Muscle of back (tissue), 11 donors: ENCODE data around the gene FNTB. TPM values are rescaled to one million over a fixed set of nuclear protein-coding genes. Genes with fewer than 3 reads are reported as not detected.

Source experiments
- DNase-seq, 3 donors: peaks; one replicate each; pipeline versions ENCODE4 v3.0.0 to v3.0.0-alpha.2; 2013
- polyA plus RNA-seq, 10 donors: library from polyadenylated mRNA; unstranded; fragments of 120-200 nt; gene quantifications; one replicate each; pipeline ENCODE4 v1.2.1, GENCODE V29; 2013; ENCODE audit not compliant: insufficient read length in 10 of 10

FNTB gene
- polyA plus RNA-seq, 10 donors: 15.2 to 26.5 (median 19.6) TPM

DNA sequence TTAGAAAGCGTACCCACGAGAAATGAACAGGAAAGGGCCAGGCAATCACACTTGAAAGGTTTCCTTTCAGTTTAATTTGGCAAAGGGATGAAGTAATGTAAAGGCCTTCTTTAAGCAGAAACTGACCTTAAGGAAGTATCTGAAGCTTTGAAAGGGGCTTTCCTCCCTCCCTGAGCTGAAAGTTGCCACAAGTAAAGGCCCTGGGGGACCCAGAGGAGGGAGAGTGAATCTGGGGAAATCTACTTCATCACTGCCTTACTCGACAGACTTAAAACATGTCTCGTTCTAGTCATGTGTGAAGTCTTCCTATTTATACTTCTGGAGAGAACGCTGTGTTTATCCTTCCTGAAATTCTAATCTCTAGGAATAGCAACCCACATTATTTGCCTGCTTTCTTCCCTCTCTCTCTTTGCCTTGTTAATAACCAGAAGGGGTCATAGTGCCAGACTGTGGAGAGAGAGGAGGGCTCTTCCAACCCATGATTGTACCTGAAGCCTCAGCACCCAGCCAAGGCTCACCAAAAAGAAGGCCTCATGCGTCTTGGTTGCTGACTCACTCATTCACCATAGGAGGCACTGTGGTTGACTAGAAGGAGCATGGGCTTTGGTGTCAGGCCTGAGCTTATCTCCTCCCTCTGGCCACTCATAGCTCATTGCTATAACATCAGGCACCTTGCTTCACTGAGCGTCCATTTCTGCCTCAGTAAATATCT is 33.9 kb upstream of the FNTB start:
- DNase-seq: no peak

DNA sequence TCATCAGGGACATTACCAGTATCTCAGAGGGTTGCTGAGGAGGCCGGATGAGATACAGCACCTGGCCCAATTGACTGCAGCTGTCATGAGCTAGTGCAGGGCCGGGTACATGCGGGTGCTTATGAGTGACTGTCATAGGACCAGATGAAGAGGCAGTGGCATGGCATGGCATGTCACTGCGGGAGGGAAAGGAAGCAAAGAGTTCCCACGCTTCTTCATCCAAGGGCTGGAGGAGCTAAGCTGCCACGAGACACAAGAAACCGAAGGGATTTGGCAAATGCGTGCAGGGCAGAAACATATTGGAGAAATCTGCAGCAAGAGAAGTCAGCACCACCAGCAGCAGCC is 33.4 kb upstream of the FNTB start:
- no peak for DNase-seq

DNA sequence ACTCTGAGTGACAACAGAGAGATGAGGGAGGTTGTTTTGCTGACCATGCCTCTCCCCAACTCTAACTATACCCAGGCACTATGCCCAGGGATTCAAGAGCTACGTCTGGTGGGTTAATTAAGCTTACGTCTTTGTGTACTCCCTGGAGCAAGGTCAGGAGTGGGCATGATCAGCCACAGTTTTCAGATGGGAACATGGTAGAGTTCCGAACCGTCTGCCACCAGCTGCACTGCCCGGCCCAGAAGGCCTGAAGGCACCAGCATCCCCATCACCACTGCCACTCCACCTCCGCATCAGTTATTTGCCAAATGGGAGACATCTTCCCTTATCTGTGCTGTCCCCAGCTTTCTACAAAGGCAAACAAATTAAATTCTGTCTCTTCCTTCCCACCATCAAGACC is 33.0 kb upstream of the FNTB start:
- DNase-seq: no peak

DNA sequence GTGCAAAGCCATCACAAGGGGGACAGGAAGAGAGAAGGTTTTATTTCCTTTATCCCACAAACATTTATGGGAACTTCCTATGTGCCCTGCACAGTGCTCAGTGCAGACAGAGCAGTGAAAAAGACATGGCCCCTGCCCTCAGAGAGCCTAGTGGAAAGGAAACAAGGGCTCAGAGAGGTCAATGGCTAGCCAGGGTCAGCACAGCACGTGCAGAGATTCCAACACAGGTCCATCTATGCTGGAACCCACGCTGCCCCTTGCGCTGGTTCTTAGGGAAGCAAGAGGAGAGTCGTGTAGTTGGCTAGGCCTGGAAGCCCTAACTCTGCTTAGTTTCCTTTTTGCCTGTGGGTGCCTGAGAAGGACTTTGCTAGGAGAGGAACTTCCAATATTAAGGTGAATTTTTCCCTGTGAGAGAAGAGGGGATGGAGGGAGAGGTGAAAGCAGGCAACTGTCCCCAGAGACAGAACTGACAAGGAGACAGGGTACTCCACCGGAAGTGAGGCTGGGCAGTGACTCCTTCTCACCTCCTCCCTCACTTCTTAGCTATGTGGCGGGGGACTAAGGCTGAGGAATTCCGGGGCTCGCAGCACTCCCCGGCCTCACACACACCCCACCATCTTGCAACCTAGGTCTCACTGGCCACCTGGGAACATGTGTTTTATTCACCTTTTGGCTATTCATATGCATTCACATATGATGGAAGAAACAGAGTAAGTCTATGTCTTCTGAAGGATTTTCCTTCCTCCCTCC is 32.0 kb upstream of the FNTB start:
- DNase-seq: no peak

DNA sequence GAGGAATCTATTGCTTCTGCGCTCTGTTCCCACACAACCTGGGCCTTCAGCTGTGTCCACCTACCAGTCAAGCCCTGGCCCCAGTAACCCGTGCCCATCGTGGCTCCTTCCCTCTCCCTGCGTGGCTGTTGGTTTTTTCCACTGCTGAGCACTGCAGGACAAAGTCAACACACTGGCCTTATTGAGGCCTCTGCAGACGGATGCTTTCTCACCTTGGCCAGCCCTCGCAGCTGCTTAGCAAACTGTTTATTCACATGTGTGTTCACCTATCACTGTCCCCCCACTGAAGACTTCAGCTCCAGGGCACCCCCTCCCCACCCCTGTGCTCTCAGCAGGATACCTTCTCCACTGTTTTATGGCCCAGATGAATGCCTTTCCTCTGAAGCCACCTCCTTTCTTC is 31.4 kb upstream of the FNTB start:
- no peak for DNase-seq

DNA sequence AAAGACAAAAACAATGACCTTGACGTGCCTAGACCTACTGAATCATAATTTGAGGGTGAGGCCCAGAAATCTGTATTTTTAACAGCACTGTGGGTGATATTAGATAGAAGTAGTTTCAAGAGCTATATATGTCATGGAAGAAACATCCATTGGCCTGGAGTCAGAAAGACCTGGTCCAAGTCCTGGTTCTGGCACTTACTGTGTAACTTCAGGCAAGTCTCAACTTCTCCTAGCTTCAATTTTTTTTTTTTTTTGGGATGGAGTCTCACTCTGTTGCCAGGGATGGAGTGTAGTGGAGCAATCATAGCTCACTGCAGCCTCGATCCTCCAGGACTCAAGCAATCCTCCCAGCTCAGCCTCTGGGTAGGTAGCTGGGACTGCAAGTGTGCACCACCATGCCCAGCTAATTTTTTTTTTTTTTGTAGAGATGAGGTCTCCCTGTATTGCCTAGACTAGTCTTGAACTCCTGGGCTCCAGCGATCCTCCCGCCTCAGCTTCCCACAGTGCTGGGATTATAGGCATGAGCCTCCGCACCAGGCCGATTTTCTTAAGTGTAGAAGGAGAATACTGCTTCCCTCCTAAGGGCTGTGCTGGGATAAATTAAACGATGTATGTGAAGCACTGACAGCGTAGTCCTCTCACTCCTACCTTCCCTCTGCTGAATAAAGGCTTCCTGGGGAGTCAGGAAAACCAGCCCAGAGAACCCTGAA is 29.8 kb upstream of the FNTB start:
- no peak for DNase-seq

DNA sequence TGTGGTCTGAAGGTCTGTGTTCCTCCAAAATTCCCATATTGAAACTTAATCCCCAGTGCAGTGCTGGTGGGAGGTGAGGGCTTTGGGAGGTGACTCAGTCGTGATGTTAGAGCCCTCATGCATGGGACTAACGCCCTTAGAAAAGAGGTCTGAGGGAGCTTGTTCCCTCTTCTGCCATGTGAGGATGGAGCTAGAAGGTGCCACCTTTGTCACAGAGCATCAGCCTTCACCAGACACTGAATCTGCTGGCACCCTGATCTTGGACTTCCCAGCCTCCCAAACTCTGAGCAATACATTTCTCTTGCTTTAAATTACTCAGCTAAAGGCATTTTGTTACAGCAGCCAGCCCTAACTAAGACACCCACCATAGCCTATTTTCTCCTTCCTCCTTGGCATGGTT is 28.5 kb upstream of the FNTB start:
- no peak for DNase-seq

DNA sequence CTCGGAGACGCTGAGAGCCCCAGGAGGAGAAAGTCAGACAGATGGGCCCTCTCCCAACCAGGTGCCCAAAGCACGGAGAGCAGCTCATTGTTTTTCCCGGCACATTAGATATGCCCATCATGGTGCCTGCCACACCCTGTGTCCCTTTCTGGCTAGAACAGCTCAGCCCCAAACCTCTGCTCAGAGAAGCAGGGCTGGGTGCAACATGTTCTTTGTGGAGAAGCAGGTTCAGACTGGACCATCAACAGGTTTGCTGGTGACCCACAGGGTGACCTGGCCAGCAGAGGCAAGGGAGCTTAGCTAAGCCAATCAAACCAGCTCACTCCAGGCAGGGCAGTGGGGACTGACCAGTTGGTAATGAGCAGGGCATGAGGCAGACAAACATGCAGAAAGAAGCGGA is 28.0 kb upstream of the FNTB start:
- no peak for DNase-seq

DNA sequence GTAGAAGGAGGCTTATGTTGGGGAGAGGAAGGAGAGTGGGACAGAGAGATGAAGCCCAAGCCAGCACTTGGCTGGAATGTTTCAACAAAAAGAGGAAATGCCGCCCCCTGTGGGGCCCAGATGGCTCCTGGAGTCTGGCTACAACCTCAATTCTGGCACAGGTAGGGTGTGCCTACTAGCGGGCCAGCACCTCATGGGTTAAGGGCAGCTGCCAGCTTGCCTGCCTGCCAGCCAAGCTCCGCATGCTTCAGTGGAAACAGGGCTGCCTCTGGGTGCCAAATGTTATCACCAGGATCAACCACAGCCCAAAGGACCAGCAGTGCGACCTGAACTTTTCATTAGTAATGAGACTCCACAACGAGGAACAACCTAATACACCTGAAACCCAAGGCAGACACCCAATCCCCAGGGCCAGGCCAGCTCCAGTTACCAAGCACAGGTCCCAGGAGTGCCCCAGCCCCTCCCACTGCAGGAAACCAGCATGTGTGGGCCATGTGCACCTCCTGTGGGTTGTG is 25.9 kb upstream of the FNTB start:
- DNase-seq: peak in 1 of 3 donors; percentile 20

DNA sequence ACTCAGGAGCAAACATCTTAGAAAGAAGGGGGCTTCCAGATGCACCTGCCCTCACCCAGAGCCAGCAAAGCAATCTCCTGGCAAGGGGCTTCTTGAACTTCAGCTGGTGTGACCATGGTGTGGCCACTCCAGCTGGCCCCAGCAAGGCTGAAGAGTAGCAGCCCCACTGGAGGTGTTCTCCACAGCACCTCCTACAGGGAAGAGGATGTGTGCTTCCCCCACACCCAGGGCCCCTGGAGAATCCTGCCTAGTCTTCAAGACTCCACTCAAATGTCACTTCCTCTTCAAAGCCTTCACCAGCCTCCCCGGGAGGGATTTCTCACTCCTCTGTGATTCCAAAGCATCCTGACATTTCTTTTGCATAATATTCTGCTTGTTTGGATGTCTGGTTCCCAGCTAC is 23.1 kb upstream of the FNTB start:
- no peak for DNase-seq

DNA sequence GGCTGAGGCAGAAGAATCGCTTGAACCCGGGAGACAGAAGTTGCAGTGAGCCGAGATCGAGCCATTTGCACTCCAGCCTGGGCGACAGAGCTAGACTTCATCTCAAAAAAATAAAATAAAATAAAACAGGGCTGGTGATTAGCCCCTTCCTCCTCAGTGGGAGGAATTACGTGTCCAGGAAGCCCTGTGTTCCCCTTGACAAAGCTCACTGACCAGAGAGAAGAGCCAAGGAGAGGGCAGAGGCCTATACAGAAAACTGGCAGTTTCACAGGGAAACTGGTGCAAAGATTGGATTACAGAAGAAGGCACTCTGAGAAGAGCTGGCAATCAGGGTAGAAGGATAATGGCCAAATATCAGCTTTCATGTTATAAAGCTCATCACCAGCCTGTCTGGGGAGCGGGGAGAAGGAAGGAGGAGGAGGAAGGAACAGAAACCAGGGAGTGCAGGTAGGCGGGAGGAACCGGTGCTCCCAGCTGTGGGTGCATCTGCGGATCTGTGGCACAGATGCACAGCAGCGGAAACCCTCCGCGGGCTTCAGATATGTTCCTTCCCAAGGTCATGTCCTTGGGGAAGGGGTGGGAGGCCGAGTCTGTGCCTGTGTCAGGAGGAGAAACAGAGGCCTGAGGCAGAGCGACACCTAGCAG is 21.2 kb upstream of the FNTB start:
- no peak for DNase-seq

DNA sequence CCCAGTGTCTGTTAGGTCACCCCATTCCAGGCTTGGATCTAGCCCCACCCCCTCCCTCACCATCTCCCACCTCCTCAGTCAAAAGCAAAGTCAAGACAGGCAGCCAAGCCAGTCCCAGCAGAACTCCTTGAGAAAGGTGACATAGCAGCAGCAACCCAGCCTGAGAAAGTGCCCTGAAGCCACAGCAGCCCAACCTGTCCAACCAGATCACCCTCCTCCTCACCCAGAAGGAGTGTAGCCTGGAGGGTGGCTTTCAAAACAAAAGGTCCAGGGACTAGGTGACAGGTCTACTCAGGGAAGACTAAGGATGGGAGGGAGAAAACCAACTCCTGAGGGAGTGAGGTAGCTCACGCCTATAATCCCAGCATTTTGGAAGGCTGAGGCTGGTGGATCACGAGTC is 19.7 kb upstream of the FNTB start:
- DNase-seq: no peak

DNA sequence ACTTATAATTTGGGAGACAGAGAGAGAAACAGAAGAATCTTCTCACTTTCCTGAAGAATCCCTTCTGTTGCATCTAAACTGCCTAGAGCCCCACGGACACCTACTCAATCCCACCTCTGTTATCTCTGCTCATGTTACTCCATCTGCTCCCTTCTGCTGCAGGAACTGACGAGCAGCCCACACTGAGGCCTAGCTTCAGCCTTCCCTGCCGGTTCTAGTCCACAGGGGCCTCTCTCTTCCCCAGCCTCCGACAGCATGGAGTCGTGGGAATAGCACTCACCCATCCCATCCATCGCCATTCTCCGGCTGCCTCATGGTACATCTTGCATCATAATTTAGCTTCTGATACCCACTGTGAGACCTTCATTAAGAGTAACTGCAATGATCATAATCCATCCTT is 18.5 kb upstream of the FNTB start:
- DNase-seq: no peak

DNA sequence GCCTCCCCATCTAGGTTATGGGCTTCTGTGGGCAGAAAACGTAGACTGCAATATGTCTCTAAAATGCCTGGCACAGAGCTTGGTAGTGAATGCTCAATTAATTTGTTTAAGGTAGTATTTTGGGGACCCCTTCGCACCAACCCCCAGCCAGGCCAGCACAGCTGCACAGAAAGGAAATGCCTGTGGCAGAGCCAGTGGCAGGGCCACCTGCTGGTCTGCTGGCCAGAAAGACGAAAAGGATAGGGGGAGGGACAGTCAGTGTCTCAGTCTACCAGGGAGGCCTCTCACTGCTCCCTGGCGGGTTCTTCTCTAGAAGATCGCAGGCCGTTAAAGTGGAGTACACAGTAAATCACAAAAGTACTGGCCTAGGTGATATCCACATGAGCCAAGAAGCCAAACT is 18.0 kb upstream of the FNTB start:
- no peak for DNase-seq

DNA sequence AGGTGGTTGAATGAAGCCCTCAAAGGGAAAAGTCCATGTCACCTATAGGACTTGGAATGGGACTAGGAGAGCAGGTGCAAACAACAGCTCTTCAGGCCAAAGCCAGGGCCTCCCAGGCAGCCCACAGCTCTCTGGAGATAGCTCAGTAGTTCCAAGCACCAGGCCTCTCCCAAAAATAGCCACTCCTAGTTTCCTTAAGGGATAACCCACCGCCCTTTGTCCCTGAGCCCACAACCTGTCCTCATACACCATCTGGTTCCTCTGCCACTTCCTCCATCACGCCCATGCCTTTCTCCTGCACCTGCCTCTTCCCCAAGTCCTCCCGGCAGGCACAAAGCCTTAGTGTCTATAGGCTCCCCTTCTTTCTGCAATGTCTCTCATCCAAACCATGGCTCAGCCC is 16.7 kb upstream of the FNTB start:
- DNase-seq: no peak

DNA sequence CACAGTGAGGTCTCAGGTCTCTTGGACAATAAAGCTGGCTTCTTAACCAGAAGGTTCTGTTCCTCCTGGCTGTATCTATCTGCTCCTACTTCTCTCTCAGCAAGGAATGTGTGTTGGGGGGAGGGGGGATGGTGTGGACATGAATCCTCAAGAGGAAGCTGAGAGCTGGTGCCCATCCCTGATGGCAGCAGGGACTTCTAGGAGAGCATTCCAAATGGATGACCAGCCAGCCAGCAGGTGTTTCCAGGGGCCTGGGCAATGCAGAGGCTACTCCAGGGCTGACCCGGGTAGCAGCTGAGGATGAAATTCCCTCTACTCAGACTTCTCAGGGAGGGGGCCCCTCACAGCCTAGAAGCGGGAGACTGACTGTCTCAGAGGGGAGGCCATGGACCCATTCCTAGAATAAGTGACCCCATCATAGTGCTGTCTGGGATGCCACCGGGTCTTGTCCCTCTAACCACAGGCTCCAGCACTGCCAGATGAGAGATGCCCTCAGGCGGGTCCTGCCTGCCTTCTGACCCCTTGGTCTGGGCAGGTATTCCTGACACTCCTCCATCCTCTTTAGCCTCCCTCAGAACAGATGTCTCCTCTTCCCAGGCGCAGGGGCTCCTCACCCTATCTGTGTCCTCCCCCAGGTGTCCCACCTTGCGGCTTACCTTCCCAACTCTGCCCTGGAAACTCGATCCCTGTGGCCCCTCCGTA is 15.8 kb upstream of the FNTB start:
- peak in 2 of 3 donors; percentile 29 to 37 for DNase-seq

DNA sequence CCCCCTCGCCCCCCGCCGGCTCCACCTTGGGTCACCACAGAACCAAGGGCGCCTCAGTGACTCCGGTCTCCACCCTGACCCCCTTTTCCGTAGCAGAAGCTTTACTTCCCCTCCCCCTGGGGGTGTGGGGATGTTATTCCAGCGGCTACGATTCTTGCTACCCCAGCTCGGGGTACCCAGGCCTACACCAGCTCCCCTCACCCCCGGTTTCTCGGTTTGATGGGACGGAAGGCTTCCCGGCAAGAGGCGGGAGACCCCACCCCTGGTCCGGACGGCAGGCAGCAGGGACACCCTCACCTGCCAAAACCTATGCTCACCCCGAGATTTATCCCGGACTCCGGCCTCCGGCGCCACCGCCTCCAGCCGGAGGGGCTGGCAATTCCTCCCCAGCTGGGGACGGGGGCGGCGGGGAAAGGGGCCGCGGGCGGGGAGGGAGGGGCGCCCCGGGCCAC is 15.2 kb upstream of the FNTB start:
- DNase-seq: peak in 1 of 3 donors; percentile 50

DNA sequence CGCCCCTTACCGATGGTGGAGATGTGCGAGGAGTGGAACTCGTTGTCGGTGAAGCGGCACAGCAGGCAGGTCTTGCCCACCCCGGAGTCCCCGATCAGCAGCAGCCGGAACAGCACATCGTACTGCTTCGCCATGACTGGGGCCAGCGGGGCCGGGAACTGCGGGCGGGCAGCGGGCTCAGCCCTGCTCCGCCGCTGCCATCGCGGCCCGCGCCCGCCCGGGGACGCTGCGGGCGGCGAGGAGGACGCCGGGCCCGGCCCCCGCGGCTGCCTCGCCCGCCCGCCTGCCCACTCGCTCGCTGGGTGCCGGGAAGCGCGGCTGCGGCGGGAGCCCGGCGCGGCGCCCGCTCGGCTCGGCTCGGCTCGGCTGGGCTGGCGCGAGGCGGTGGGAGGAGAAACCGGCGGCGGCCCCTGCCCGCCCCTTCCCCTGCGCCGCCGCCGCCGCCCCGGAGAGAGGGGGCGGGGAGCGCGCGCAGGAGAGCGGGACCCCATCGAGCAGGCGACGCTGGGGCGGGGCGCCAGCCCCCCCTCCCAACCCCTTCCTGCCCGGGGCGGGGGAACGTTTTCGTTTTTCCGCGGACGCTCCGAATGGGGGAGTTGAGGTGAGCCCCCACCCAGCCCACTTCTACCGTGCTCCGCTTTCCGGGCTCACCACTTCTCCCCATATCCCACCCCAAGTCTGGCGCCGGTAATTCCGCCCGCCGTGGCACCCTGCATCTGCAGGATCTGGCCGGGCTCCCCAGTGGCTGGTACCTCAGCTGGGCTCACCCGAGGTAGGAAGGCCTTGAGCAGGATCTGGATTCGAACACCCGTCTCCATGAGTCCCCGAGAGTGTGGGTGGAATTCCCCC is 14.5 kb upstream of the FNTB start, which contains the start of gene RAB15:
Gene RAB15 (minus strand): TSS at position 394 of the 849 bp plus-strand sequence. CDS start 260 bp downstream, at position 134.
- DNase-seq: peak; percentile 30 to 74 (median 51)

DNA sequence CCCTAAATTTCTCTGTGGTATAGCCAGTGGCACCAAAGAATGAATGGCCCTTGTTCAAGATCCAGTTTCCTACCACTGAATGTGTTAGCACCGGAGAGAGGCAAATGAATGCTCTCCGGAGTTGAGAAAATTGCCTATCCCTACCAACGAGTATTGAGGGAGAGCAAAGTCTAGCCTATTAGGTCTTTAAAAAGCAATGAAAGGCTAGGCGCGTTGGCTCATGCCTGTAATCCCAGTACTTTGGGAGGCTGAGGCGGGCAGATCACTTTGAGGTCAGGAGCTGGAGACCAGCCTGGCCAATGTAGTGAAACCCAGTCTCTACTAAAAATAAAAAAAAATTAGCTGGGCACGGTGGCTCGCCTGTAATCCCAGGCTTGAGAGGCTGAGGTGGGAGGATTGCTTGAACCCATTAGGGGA is 13.7 kb upstream of the FNTB start:
- DNase-seq: no peak

DNA sequence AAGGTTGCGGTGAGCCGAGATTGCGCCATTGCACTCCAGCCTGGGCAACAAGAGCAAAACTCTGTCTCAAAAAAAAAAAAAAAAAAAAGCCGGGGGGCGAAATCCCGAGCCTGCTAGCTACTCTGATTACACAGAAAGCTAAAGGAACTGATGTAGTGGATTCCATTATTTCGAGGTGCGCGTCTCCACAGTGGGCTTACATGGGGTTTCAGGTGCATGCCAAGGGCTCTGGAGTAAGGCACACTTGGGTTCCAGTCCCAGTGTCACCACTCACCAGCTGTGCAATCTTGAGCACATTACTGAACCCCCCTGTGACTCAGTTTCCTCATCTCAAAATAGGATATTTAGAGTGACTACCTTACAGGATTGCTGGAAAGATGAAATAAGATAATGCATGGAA is 12.9 kb upstream of the FNTB start:
- DNase-seq: no peak
